Tibial nerve (tissue), 4 donors: ENCODE data around the gene GPC6. TPM values are rescaled to one million over a fixed set of nuclear protein-coding genes. Genes with fewer than 3 reads are reported as not detected.

Experiments used
- DNase-seq, 2 donors: peaks; one replicate each; pipeline ENCODE4 v3.0.0-alpha.2; 2019; ENCODE audit warnings: low spot score in 2 of 2
- H3K27ac ChIP-seq, 4 donors: fragments of 200-600 bp; sonication (generic) in 3 of 4; one replicate each; pipeline ENCODE4 v1.5.1; 2017 to 2019; ENCODE audit warnings: mild to moderate bottlenecking in 1 of 4
- H3K27me3 ChIP-seq, 2 donors: fragments of 200-600 bp; sonication (generic) in 1 of 2; one replicate each; pipeline versions ENCODE4 v1.5.1 to v1.6.0; 2017 to 2019
- H3K36me3 ChIP-seq, 3 donors: fragments of 200-600 bp; sonication (generic); one replicate each; pipeline ENCODE4 v1.5.1; 2018 to 2019
- H3K4me1 ChIP-seq, 4 donors: fragments of 200-600 bp; sonication (generic) in 3 of 4; one replicate each; pipeline ENCODE4 v1.5.1; 2017 to 2019
- H3K4me3 ChIP-seq, 4 donors: fragments of 200-600 bp; sonication (generic) in 3 of 4; one replicate each; pipeline ENCODE4 v1.5.1; 2017 to 2019; ENCODE audit warnings: mild to moderate bottlenecking in 1 of 4, moderate library complexity in 1 of 4
- H3K9me3 ChIP-seq, 4 donors: fragments of 200-600 bp; sonication (generic) in 3 of 4; one replicate each; pipeline ENCODE4 v1.5.1; 2017 to 2019
- EP300 ChIP-seq, 2 donors: sonication (generic); formaldehyde crosslinking; IDR thresholded peaks; one replicate each; pipeline ENCODE4 v1.6.1; 2017; ENCODE audit warnings: antibody characterized with exemption in 2 of 2, mild to moderate bottlenecking in 1 of 2
- POLR2A ChIP-seq, 2 donors: fragments of 450-650 bp; IDR thresholded peaks; one replicate each; pipeline ENCODE4 v1.6.1; 2017; ENCODE audit warnings: antibody characterized with exemption in 2 of 2, mild to moderate bottlenecking in 2 of 2, moderate library complexity in 2 of 2
- WGBS, 2 donors: methylation state at CpG; one replicate each; pipeline ENCODE4 v1.1.5; 2018; 5-methylcytosine and 5-hydroxymethylcytosine counted together
- total RNA-seq, 4 donors: library from RNA; depleted of rRNA; stranded (reverse); fragments of >200 nt; gene quantifications; one replicate each; pipeline ENCODE4 v1.1.0, GENCODE V29; 2016
- TF ChIP-seq, protein P1 (sequence below), 5 experiments: fragments of 200-600 bp in 3 of 5; fragments of 450-650 bp in 2 of 5; sonication (generic) in 3 of 5; IDR thresholded peaks; one replicate each; pipeline ENCODE4 v1.5.1; 2016 to 2019; ENCODE audit warnings: antibody characterized with exemption in 5 of 5, mild to moderate bottlenecking in 3 of 5, moderate library complexity in 2 of 5

Gene GPC6
- total RNA-seq, 4 donors from 2014 or later, result 21.9 to 39.5 (median 29.8) TPM

DNA sequence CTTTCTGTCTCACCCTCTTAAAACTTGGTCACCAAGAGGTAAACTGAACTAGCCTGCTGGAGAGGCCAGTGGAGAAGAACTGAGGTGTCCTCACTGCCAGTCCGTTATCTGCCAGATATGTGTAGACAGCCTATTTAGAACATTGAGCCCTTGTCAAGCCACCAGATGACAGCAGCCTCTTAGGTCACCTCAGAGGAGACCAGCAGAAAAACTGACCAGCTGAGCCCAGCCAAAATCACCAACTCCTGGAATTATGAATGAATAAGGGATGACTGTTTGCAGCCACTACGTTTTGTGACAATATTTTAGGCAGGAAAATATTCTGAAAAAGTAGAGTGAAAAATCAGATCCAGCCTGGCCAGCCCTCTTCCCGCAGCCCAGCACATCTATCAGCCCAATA is 739.0 kb downstream of the GPC6 start:
- Histone ChIP-seq H3K27me3 (no peaks in the 10 kb centered on the region), H3K4me1 (no peaks in the 10 kb centered on the region), H3K4me3 (no peak overlapping the region), H3K36me3 (no peaks in the 10 kb centered on the region), H3K27ac (no peak overlapping the region), H3K9me3 (no peaks in the 10 kb centered on the region)
- TF ChIP-seq, protein P1, sequence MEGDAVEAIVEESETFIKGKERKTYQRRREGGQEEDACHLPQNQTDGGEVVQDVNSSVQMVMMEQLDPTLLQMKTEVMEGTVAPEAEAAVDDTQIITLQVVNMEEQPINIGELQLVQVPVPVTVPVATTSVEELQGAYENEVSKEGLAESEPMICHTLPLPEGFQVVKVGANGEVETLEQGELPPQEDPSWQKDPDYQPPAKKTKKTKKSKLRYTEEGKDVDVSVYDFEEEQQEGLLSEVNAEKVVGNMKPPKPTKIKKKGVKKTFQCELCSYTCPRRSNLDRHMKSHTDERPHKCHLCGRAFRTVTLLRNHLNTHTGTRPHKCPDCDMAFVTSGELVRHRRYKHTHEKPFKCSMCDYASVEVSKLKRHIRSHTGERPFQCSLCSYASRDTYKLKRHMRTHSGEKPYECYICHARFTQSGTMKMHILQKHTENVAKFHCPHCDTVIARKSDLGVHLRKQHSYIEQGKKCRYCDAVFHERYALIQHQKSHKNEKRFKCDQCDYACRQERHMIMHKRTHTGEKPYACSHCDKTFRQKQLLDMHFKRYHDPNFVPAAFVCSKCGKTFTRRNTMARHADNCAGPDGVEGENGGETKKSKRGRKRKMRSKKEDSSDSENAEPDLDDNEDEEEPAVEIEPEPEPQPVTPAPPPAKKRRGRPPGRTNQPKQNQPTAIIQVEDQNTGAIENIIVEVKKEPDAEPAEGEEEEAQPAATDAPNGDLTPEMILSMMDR (IDR thresholded peaks at IDR 0.05), result no peak
- TF ChIP-seq EP300 (IDR thresholded peaks at IDR 0.05) (no peak), POLR2A (IDR thresholded peaks at IDR 0.05) (no peak)
- no peak for DNase-seq
- WGBS, 2 donors, result 91% methylated on average over 3 of the region's 3 CpGs

DNA sequence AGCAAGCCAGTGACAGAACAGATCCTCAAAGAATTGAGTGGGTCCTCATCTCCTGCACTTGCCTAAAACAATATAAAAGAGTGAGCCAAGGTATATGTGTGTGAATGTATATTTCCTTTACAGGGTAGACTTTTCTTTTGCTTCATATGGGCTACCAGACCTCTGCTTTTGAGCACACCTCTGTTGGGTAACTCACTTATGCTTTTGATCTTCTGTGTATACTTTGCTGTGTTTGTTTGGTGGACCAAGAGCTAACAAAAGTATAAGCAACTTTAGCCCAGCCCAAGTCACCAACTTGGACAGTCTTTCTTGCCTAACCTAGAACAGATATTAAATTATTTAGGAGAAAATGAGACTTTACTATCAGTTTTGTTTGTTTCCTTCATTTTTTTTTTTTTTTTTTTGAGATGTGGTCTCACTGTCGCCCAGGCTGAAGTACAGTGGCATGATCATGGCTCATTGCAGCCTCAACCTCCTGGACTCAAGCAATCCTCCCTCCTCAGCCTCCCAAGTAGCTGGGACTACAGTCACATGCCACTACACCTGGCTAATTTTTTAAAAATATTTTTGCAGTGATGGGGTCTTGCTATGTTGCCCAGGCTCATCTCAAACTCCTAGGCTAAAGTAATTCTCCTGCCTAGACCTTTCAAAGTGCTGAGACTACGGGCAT is 739.8 kb downstream of the GPC6 start:
- no peaks in the 10 kb centered on the region for H3K36me3 ChIP-seq
- H3K9me3 ChIP-seq, result no peaks in the 10 kb centered on the region
- 91 to 98% methylated on average over 2 of the region's 2 CpGs for WGBS, 2 donors
- no peaks in the 10 kb centered on the region for H3K4me1 ChIP-seq
- no peaks in the 10 kb centered on the region for H3K27me3 ChIP-seq
- H3K4me3 ChIP-seq, result no peak overlapping the region
- TF ChIP-seq, protein P1 (IDR thresholded peaks at IDR 0.05), result no peak
- no peak for TF ChIP-seq POLR2A (IDR thresholded peaks at IDR 0.05)
- no peak for TF ChIP-seq EP300 (IDR thresholded peaks at IDR 0.05)
- H3K27ac ChIP-seq, result no peak overlapping the region
- DNase-seq, result no peak

DNA sequence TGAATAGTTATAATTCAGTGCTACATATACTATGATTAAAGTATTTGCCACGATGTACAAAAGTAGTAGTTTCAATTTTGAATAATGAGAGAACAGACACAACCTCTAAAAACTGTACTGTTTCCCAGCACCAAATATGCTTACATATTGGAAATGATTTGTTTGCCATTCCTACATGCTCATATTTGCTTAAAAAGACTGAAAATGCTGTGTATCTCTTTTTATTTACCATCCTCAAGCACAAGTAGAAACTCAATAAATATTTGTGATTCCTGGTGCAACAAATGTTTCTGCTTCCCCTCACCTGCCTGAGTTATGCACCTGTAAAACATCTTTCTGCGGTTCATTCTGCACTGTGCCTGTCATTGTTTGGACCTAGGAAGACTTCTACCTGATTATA is 740.7 kb downstream of the GPC6 start:
- H3K4me3 ChIP-seq, result no peak overlapping the region
- H3K9me3 ChIP-seq, result no peaks in the 10 kb centered on the region
- TF ChIP-seq, protein P1 (IDR thresholded peaks at IDR 0.05), result no peak
- TF ChIP-seq POLR2A (IDR thresholded peaks at IDR 0.05) (no peak), EP300 (IDR thresholded peaks at IDR 0.05) (no peak)
- DNase-seq, result no peak
- no peaks in the 10 kb centered on the region for H3K27me3 ChIP-seq
- no peaks in the 10 kb centered on the region for H3K36me3 ChIP-seq
- 90 to 91% methylated on average over 2 of the region's 2 CpGs for WGBS, 2 donors
- H3K4me1 ChIP-seq, result no peaks in the 10 kb centered on the region
- H3K27ac ChIP-seq, result no peak overlapping the region

DNA sequence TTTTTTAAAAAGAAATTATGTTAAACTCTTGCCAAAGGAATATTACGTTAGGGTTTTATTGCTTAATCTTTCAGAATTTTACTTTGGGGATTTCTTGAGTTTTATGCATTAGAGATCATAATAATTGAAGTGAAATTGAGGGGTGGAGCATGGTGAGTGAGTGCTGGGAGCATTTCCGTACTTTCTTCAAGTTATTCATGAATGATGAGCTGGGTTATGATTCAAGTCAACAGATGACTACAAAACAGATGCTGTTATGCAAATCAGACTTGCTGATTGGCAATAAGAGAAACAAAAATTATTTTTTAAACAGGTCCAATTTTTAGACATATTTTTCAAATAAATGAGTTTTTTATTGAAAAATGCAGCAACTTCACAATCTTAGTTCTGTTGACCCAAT is 748.6 kb downstream of the GPC6 start:
- WGBS, 2 donors, result 76 to 78% methylated on average over 2 of the region's 2 CpGs
- no peak overlapping the region for H3K4me3 ChIP-seq
- no peak for DNase-seq
- TF ChIP-seq, protein P1 (IDR thresholded peaks at IDR 0.05), result no peak
- TF ChIP-seq EP300 (IDR thresholded peaks at IDR 0.05) (no peak), POLR2A (IDR thresholded peaks at IDR 0.05) (no peak)
- no peak overlapping the region for H3K27ac ChIP-seq
- no peaks in the 10 kb centered on the region for H3K27me3 ChIP-seq
- no peaks in the 10 kb centered on the region for H3K9me3 ChIP-seq
- H3K4me1 ChIP-seq, result no peaks in the 10 kb centered on the region
- no peaks in the 10 kb centered on the region for H3K36me3 ChIP-seq

DNA sequence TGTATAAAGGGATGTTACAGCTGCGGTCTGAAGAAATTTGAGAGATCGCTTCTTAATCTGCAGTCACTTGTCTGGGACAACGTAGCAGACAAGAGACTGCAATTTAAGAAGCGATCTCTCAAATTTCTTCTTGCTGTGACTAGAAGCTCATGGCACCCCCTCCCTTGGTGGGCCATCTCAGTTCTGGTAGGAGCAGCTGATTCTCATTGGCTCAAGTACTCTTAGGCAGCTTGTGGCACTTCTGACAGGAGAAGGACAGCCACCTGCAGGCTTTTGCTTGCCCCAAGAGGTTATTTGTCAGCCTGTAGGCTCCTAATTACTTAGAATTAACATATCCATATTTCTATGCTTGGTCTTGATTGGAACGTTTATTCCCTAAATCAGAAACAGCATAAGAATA is 749.9 kb downstream of the GPC6 start:
- Histone ChIP-seq H3K27me3 (no peaks in the 10 kb centered on the region), H3K9me3 (no peaks in the 10 kb centered on the region), H3K36me3 (no peaks in the 10 kb centered on the region), H3K4me3 (no peak overlapping the region), H3K4me1 (peaks cover 0 to 2% (median 0%) of the 10 kb centered on the region in 4 donors), H3K27ac (no peak overlapping the region)
- no peak for TF ChIP-seq POLR2A (IDR thresholded peaks at IDR 0.05)
- no peak for DNase-seq
- 86% methylated on average over 5 of the region's 5 CpGs for WGBS, 2 donors
